Measurements from ENCODE around the gene ZBTB7B.

ZBTB7B gene

DNA sequence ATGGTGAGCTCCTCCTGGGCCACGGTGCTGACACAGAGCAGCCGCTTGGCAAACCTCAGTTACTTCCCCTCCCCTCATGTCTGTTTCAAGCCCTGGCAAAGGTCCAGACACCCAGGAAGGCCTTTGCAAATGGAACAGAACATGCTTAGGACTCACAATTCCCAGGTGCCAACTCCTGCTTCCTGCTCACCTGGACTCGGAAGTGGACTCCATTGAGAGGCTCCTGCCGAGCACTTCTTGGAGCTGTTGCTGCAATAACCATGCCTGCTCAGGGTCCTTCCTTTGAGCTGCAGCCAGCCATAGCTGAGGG lies 20.3 kb downstream of the ZBTB7B start:
- no peak overlapping the region for H3K27ac Mint-ChIP-seq
- no peak for ATAC-seq
- H3K4me1 Mint-ChIP-seq, result peaks cover 30% of the 10 kb centered on the region
- no peaks in the 10 kb centered on the region for H3K9me3 Mint-ChIP-seq
- H3K36me3 Mint-ChIP-seq, result peaks cover 7% of the 10 kb centered on the region
- no peak overlapping the region for H3K4me3 Mint-ChIP-seq
- no peaks in the 10 kb centered on the region for H3K27me3 Mint-ChIP-seq

GRCh38 chr1:155023627-155024026 lies 21.0 kb downstream of the ZBTB7B start:
- H3K4me1 Mint-ChIP-seq, result peaks cover 24% of the 10 kb centered on the region
- peaks cover 7% of the 10 kb centered on the region for H3K36me3 Mint-ChIP-seq
- H3K4me3 Mint-ChIP-seq, result no peak overlapping the region
- no peak for ATAC-seq
- no peak overlapping the region for H3K27ac Mint-ChIP-seq
- no peaks in the 10 kb centered on the region for H3K27me3 Mint-ChIP-seq
- H3K9me3 Mint-ChIP-seq, result no peaks in the 10 kb centered on the region

- no peaks in the 10 kb centered on the region for H3K27me3 Mint-ChIP-seq
- H3K9me3 Mint-ChIP-seq, result no peaks in the 10 kb centered on the region
- peaks cover 6% of the 10 kb centered on the region for H3K36me3 Mint-ChIP-seq
- H3K4me1 Mint-ChIP-seq, result peaks cover 23% of the 10 kb centered on the region
- no peak for ATAC-seq
- no peak overlapping the region for H3K4me3 Mint-ChIP-seq
- no peak overlapping the region for H3K27ac Mint-ChIP-seq
These were observed 21.7 kb downstream of the ZBTB7B start for GRCh38 chr1:155024315-155024714.

DNA sequence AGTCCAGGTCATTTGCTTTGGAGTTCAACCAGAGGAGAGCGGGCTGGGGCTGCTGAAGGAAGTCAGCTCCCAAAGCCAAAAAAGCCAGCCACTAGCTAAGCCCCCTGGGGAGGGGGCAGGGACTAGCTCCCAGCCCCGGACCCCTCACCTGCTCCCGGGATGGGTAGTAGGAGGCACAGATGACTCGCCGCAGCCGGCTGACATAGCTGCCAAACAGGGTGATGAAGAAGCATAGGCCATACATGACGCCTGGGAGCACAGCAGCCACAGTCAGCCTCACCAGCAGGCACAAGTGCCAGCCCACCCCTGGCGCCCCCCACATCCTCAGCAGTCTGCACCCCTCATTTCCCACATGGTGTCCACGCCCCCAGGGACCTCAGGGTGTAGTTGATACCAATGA lies 23.6 kb downstream of the ZBTB7B start:
- no peak overlapping the region for H3K4me3 Mint-ChIP-seq
- ATAC-seq, result no peak

GRCh38 chr1:155026588-155026987 lies 24.0 kb downstream of the ZBTB7B start:
- Mint-ChIP-seq H3K4me3 (no peak overlapping the region), H3K36me3 (no peaks in the 10 kb centered on the region), H3K27me3 (no peaks in the 10 kb centered on the region), H3K27ac (no peak overlapping the region), H3K9me3 (no peaks in the 10 kb centered on the region), H3K4me1 (peaks cover 8% of the 10 kb centered on the region)
- no peak for ATAC-seq

More for the DNA sequence above, 23.6 kb downstream of the ZBTB7B start:
- Mint-ChIP-seq H3K4me1 (peaks cover 12% of the 10 kb centered on the region), H3K27ac (no peak overlapping the region), H3K27me3 (no peaks in the 10 kb centered on the region), H3K9me3 (no peaks in the 10 kb centered on the region), H3K36me3 (no peaks in the 10 kb centered on the region)

GRCh38 chr1:155029513-155030242 lies 27.1 kb downstream of the ZBTB7B start:
- Mint-ChIP-seq H3K4me3 (no peak overlapping the region), H3K36me3 (no peaks in the 10 kb centered on the region), H3K9me3 (no peaks in the 10 kb centered on the region), H3K27ac (no peak overlapping the region), H3K4me1 (peaks cover 6% of the 10 kb centered on the region), H3K27me3 (peaks cover 17% of the 10 kb centered on the region)
- ATAC-seq, result no peak

- no peaks in the 10 kb centered on the region for H3K9me3 Mint-ChIP-seq
- H3K27me3 Mint-ChIP-seq, result peaks cover 24% of the 10 kb centered on the region
- H3K4me3 Mint-ChIP-seq, result no peak overlapping the region
- no peaks in the 10 kb centered on the region for H3K36me3 Mint-ChIP-seq
- no peak overlapping the region for H3K27ac Mint-ChIP-seq
- H3K4me1 Mint-ChIP-seq, result peaks cover 6% of the 10 kb centered on the region
- ATAC-seq, result no peak
These were observed 27.7 kb downstream of the ZBTB7B start for GRCh38 chr1:155030243-155030795.

DNA sequence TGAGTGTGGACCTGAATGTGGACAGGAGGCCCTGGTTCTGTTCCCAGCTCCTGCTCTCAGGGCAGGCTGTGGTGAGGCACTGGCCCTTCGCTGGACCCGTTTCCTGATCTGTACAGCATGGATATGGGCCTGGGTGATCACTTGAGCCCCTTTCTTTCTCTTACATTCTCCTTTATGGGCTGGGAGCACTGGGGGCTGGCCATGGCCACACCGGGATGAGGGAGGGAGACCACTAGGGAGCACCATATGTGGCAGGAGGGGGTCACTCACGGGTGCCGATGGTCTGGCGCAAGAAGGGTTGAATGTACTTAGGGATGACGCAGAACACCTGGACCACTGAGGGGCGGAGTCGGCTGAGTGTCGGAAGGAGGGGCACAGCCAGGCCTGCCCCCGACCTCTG lies 28.3 kb downstream of the ZBTB7B start:
- H3K36me3 Mint-ChIP-seq, result no peaks in the 10 kb centered on the region
- H3K27me3 Mint-ChIP-seq, result peaks cover 24% of the 10 kb centered on the region
- H3K4me1 Mint-ChIP-seq, result peaks cover 6% of the 10 kb centered on the region
- ATAC-seq, result no peak
- H3K9me3 Mint-ChIP-seq, result no peaks in the 10 kb centered on the region
- H3K27ac Mint-ChIP-seq, result no peak overlapping the region
- H3K4me3 Mint-ChIP-seq, result no peak overlapping the region

GRCh38 chr1:155032886-155033285 lies 30.3 kb downstream of the ZBTB7B start:
- H3K27ac Mint-ChIP-seq, result no peak overlapping the region
- H3K4me3 Mint-ChIP-seq, result no peak overlapping the region
- H3K4me1 Mint-ChIP-seq, result peaks cover 6% of the 10 kb centered on the region
- H3K9me3 Mint-ChIP-seq, result no peaks in the 10 kb centered on the region
- peaks cover 28% of the 10 kb centered on the region for H3K27me3 Mint-ChIP-seq
- ATAC-seq, result no peak
- no peaks in the 10 kb centered on the region for H3K36me3 Mint-ChIP-seq

GRCh38 chr1:155033524-155033923 lies 30.9 kb downstream of the ZBTB7B start, which contains the start of the genes DCST1 and DCST2:
DCST1 (plus strand) TSS chr1:155033824; CDS start chr1:155034037, 213 bp downstream.
DCST2 (minus strand) TSS chr1:155033781; CDS start chr1:155033701, 80 bp downstream.
- Mint-ChIP-seq H3K27ac (no peak within 1 kb of the TSS), H3K27me3 (peaks cover 34% of the 10 kb centered on the region), H3K4me3 (no peak within 1 kb of the TSS), H3K9me3 (no peaks in the 10 kb centered on the region), H3K4me1 (peaks cover 6% of the 10 kb centered on the region), H3K36me3 (no peaks in the 10 kb centered on the region)
- ATAC-seq, result no peak

DNA sequence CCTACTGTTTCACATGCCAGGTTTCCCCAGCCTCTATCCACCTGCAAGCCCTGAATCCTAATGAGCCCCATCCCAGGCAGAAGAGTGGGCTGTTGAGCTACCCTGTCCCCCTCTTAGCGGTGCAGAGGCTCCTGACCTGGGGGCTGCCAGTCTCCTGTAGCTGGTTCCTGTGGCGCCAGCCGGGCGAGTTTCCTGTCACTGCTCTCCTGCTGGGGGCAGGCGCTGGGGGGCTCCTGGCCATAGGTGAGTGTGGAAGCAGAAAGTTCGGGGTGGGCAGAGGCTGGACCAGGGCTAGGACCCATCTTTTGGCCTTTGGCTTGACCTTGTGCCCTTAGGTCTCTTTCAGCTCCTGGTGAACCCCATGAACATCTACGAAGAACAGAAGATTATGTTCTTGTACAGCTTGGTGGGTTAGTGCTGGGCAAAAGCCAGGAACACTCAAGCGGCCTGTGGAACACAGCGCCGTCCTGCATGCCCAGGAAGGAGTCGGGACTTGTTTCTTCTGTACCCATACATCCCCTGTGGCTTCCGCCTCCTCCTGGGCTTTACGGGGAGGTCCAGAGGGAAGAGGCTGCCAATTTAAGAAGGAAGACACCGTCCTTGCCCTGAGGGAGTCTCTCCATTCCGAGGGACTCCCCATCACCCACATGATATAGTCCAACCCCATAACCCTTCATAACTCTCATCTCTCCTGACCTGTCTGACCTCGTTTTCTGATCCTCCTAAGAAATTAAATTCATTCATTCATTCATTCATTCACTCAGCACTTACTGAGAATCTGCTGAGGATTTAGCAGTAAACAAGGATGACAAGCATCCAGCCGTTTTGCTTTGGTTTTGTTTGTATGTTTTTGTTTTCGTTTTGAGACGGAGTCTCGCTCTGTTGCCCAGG lies 32.0 kb downstream of the ZBTB7B start:
- no peaks in the 10 kb centered on the region for H3K9me3 Mint-ChIP-seq
- no peaks in the 10 kb centered on the region for H3K4me1 Mint-ChIP-seq
- H3K36me3 Mint-ChIP-seq, result no peaks in the 10 kb centered on the region
- H3K27ac Mint-ChIP-seq, result no peak overlapping the region
- ATAC-seq, result no peak
- no peak overlapping the region for H3K4me3 Mint-ChIP-seq
- peaks cover 44% of the 10 kb centered on the region for H3K27me3 Mint-ChIP-seq

GRCh38 chr1:155035936-155036335 lies 33.3 kb downstream of the ZBTB7B start:
- H3K27ac Mint-ChIP-seq, result no peak overlapping the region
- H3K4me1 Mint-ChIP-seq, result no peaks in the 10 kb centered on the region
- ATAC-seq, result no peak
- H3K9me3 Mint-ChIP-seq, result no peaks in the 10 kb centered on the region
- no peak overlapping the region for H3K4me3 Mint-ChIP-seq
- no peaks in the 10 kb centered on the region for H3K36me3 Mint-ChIP-seq
- H3K27me3 Mint-ChIP-seq, result peaks cover 52% of the 10 kb centered on the region

DNA sequence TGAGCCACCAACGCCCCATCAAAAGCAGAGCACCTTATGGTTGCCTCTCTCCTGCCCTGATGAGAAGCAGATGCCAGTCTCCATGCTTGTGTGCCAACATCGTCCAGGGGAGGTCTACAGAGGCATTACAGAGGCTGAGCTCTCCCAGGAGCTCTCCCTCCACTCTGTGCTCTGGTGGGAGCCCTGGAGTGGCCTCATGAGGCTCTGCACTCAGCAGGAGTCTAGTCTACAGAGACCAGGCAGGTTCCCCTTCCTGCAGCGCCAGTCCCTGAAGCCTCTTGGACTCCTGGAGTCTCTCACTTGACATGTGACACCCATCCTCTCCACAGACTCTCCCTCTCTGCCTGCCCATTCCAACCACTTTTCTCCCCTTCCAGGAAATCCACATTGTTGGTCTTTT lies 34.4 kb downstream of the ZBTB7B start:
- no peak for ATAC-seq
- H3K4me3 Mint-ChIP-seq, result no peak overlapping the region
- H3K36me3 Mint-ChIP-seq, result no peaks in the 10 kb centered on the region
- H3K9me3 Mint-ChIP-seq, result no peaks in the 10 kb centered on the region
- peaks cover 57% of the 10 kb centered on the region for H3K27me3 Mint-ChIP-seq
- no peaks in the 10 kb centered on the region for H3K4me1 Mint-ChIP-seq
- no peak overlapping the region for H3K27ac Mint-ChIP-seq

DNA sequence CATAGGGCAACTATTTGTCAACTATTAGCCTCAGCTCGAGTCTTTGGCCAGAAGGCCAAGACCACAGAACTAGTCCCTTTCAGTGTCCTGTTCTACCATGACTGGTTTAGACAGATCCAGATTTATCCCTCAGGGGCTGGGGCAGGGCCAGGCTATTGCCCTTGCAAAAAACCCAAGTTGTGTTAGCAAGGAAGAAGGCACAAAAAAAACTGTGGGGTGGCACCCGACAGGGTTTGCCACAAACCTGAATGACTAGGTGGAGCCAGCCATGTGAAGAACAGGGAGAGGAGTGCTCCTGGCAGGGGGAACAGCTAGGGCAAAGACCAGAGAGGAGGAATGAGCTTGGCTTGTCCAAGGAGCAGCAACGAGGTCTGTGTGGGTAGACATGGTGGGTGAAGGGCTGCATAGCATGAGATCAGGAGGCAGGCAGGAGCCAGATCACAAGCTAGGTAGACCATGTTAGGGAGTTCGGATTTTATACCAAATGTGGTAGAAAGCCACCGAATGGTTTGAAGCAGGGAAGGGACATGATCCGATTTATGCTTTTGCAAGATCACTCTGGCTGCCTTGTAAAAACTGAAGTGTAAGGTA lies 35.3 kb downstream of the ZBTB7B start:
- Mint-ChIP-seq H3K4me3 (no peak overlapping the region), H3K9me3 (no peaks in the 10 kb centered on the region), H3K36me3 (no peaks in the 10 kb centered on the region), H3K27me3 (peaks cover 57% of the 10 kb centered on the region), H3K27ac (no peak overlapping the region), H3K4me1 (no peaks in the 10 kb centered on the region)
- ATAC-seq, result no peak

DNA sequence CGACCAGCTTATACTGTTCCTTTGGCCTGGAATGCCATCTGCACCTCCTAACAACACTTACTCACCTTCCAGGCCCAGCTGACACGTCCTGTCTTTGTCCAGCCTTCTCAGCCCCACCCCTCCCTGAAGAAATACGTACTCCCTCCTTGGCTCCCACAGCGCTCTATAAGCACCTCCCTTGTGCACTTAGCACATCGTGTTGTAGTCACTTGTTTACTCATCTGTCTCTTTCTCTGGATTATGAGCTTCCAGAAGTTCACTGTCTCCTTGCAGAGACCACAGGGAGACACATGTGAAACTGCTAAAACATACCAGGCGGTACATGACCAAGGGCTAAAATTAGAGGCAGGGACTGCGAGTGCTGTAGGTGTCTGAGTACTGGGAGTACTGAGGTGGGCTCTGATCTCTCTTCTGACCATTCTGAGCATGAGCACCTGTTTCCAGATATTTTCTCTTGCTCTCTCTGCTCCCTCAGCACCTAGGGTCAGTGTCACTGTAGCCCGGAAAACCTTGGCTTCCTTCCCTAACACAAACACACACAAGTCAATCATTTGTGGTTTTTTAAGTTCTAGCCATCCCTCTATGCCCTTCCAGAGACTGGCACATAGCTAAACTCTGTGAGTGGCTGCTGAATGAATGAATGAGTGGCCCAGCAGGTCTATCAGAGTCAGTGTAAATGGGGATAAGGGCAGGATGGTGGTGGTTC lies 36.2 kb downstream of the ZBTB7B start:
- Mint-ChIP-seq H3K9me3 (no peaks in the 10 kb centered on the region), H3K27me3 (peaks cover 55% of the 10 kb centered on the region), H3K4me1 (no peaks in the 10 kb centered on the region)

More for the DNA sequence above, 36.2 kb downstream of the ZBTB7B start:
- Mint-ChIP-seq H3K4me3 (no peak overlapping the region), H3K27ac (no peak overlapping the region), H3K36me3 (no peaks in the 10 kb centered on the region)
- ATAC-seq, result no peak

All from stimulated activated memory B cell treated with anti-CD40 and anti-IgM and Interleukin-4, amounts not matched to agents 10 μg/mL and 1 μg/mL and 100 μg/mL, for 72 hours (primary cell).